Panc1 (cell line): ENCODE data around the gene VWA5B1. TPM values are rescaled to one million over a fixed set of nuclear protein-coding genes. Genes with fewer than 3 reads are reported as not detected.

Experiments used
- ATAC-seq: fragments of 200-7000 bp; cut with Tn5 transposase; 2 replicates; pipeline ENCODE4 v1.9.1; 2020; ENCODE audit warnings: mild to moderate bottlenecking, moderate library complexity
- BruUV-seq: library from RNA; stranded (reverse); fragments of 400-500 nt; replicated peaks from 2 replicates; lab custom pipeline; 2021; lab: Mats Ljungman, UMichigan
- CTCF ChIA-PET: fragments of 300-600 bp; sonication (Branson Sonifier 250); formaldehyde crosslinking; loops from one replicate; lab custom pipeline; 2022; ENCODE audit warnings: antibody characterized with exemption; lab: Charles Lee
- POLR2A ChIA-PET: fragments of 300-600 bp; sonication (Branson Sonifier 250); formaldehyde crosslinking; loops from one replicate; lab custom pipeline; 2022; ENCODE audit warnings: antibody characterized with exemption; lab: Charles Lee
- DNase-seq: peaks from one replicate; pipeline ENCODE4 v3.0.0-alpha.2; 2010; ENCODE audit warnings: low read depth, low spot score
- H3K27ac ChIP-seq: 2 replicates; pipeline ENCODE4 v1.5.1; 2011; ENCODE audit warnings: mild to moderate bottlenecking, low read length, inconsistent platforms
- H3K27me3 ChIP-seq: fragments of 200-500 bp; sonication (Bioruptor generic); 2 replicates; pipeline ENCODE4 v1.6.0; 2014; ENCODE audit warnings: low read length, inconsistent platforms; ENCODE audit not compliant: control insufficient read depth, insufficient read depth
- H3K36me3 ChIP-seq: fragments of 200-500 bp; sonication (Bioruptor generic); 2 replicates; pipeline ENCODE4 v1.5.1; 2014; ENCODE audit warnings: inconsistent platforms, mild to moderate bottlenecking, low read length, moderate library complexity; ENCODE audit not compliant: control insufficient read depth, insufficient read depth
- H3K4me1 ChIP-seq: 2 replicates; pipeline ENCODE4 v1.5.1; 2011; ENCODE audit warnings: inconsistent platforms, mild to moderate bottlenecking, low read length, moderate library complexity; ENCODE audit not compliant: control insufficient read depth, insufficient read depth
- H3K4me3 ChIP-seq, 2 experiments: 2 replicates each; pipeline ENCODE4 v1.5.1; 2011 to 2012; ENCODE audit warnings: low read depth in 2 of 2, low read length in 2 of 2, mild to moderate bottlenecking in 2 of 2, inconsistent platforms in 1 of 2, moderate library complexity in 1 of 2
- H3K9me3 ChIP-seq: fragments of 200-500 bp; sonication (Bioruptor generic); 2 replicates; pipeline ENCODE4 v1.5.1; 2014; ENCODE audit warnings: low read depth, mild to moderate bottlenecking, inconsistent platforms, low read length, moderate library complexity; ENCODE audit not compliant: control insufficient read depth, insufficient read depth
- POLR2AphosphoS5 ChIP-seq: IDR thresholded peaks from 2 replicates; pipeline ENCODE4 v1.6.1; 2012; ENCODE audit warnings: mild to moderate bottlenecking, low read depth, low read length, moderate library complexity
- SIN3A ChIP-seq: IDR thresholded peaks from 2 replicates; pipeline ENCODE4 v1.6.1; 2012; ENCODE audit warnings: low read depth, mild to moderate bottlenecking, low read length, moderate library complexity, borderline replicate concordance; ENCODE audit not compliant: insufficient read depth
- TCF7L2 ChIP-seq: IDR thresholded peaks from 2 replicates; pipeline ENCODE4 v1.6.1; 2011; ENCODE audit warnings: mild to moderate bottlenecking, low read depth, low read length, inconsistent platforms
- in situ Hi-C: cut with HindIII; loops from 2 replicates; pipeline ENCODE4 v1.10.0; 2016; ENCODE audit warnings: low sequenced_read_pairs, low pct_unique_long_range_greater_than_20kb
- intact Hi-C: fragments of 100-400 bp; cut with micrococcal nuclease; formaldehyde crosslinking; loops from one replicate; pipeline ENCODE4 v1.10.0; 2022; ENCODE audit not compliant: unreplicated experiment
- total RNA-seq: library from RNA; stranded (reverse); gene quantifications from one replicate; pipeline ENCODE4 v1.2.1, GENCODE V29; 2021; ENCODE audit not compliant: unreplicated experiment
- TF ChIP-seq, protein P1 (sequence below): fragments of 450-650 bp; IDR thresholded peaks from 2 replicates; pipeline ENCODE4 v1.5.1; 2017; ENCODE audit warnings: mild to moderate bottlenecking
- TF ChIP-seq, protein P2 (sequence below), 2 experiments: IDR thresholded peaks; 2 replicates each; pipeline ENCODE4 v1.6.1; 2011 to 2012; ENCODE audit warnings: low read depth in 2 of 2, control low read depth in 1 of 2, low read length in 1 of 2, mild to moderate bottlenecking in 1 of 2, moderate library complexity in 1 of 2; ENCODE audit not compliant: insufficient read depth in 1 of 2

Gene VWA5B1
- total RNA-seq, 1 experiment from 2014 or later = not detected

DNA sequence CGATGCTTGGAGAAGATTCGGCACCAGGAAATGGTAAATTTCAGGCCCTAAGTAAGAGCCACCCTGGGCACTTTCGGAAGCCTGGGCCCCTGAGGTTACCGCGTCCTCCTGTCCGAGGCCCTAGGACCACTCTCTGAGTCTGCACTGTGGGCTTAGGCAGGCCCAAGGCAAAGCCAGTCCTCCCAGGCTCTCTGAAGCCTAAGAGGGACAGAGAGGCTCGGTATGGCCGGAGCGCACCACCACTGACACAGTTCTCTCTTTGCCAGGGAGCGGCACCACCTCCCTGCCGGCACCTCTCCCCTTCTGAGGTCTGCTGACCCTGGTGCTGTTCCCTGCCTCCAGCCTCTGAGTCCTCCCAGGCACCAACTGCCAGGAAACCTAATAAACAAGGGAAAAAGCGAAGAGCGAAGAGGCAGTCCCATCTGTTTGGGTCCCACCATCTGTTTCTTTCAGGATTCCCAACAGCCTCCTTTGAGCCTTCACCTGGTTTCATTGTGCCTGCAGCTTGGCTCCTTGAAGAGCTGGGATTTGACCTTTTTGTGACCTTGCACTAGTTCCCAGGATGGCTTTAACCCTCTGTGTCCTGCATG is 57.7 kb downstream of the VWA5B1 start:
- TF ChIP-seq SIN3A = no peak
- BruUV-seq = no TSS peak
- in situ Hi-C loops (no loop called here), intact Hi-C loops (no loop called here)
- ChIA-PET POLR2A (no interaction called here), CTCF (no interaction called here)
- ATAC-seq (no peak), DNase-seq (no peak)
- 0 out of 2 replicates have a peak, but pooled peaks cover 3% of the 10 kb centered on the region for H3K9me3 ChIP-seq
- no peaks in the 10 kb centered on the region for H3K4me1 ChIP-seq
- no peaks in the 10 kb centered on the region; the same call in 1 of the 2 replicates for H3K27me3 ChIP-seq
- H3K4me3 ChIP-seq = no peak overlapping the region
- H3K36me3 ChIP-seq = no peaks in the 10 kb centered on the region
- no peak overlapping the region for H3K27ac ChIP-seq

GRCh38 chr1:20349561-20349960 is 58.9 kb downstream of the VWA5B1 start:
- Histone ChIP-seq H3K4me3 (no peak overlapping the region), H3K9me3 (0 out of 2 replicates have a peak, but pooled peaks cover 3% of the 10 kb centered on the region), H3K36me3 (no peaks in the 10 kb centered on the region), H3K4me1 (no peaks in the 10 kb centered on the region), H3K27me3 (no peaks in the 10 kb centered on the region; the same call in 1 of the 2 replicates), H3K27ac (no peak overlapping the region)
- in situ Hi-C loops (no loop called here), intact Hi-C loops (no loop called here)
- no TSS peak for BruUV-seq
- ATAC-seq (no peak), DNase-seq (no peak)
- TF ChIP-seq TCF7L2 (no peak), SIN3A (no peak), POLR2AphosphoS5 (no peak)
- TF ChIP-seq, protein P1, sequence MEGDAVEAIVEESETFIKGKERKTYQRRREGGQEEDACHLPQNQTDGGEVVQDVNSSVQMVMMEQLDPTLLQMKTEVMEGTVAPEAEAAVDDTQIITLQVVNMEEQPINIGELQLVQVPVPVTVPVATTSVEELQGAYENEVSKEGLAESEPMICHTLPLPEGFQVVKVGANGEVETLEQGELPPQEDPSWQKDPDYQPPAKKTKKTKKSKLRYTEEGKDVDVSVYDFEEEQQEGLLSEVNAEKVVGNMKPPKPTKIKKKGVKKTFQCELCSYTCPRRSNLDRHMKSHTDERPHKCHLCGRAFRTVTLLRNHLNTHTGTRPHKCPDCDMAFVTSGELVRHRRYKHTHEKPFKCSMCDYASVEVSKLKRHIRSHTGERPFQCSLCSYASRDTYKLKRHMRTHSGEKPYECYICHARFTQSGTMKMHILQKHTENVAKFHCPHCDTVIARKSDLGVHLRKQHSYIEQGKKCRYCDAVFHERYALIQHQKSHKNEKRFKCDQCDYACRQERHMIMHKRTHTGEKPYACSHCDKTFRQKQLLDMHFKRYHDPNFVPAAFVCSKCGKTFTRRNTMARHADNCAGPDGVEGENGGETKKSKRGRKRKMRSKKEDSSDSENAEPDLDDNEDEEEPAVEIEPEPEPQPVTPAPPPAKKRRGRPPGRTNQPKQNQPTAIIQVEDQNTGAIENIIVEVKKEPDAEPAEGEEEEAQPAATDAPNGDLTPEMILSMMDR = no peak
- TF ChIP-seq, protein P2, sequence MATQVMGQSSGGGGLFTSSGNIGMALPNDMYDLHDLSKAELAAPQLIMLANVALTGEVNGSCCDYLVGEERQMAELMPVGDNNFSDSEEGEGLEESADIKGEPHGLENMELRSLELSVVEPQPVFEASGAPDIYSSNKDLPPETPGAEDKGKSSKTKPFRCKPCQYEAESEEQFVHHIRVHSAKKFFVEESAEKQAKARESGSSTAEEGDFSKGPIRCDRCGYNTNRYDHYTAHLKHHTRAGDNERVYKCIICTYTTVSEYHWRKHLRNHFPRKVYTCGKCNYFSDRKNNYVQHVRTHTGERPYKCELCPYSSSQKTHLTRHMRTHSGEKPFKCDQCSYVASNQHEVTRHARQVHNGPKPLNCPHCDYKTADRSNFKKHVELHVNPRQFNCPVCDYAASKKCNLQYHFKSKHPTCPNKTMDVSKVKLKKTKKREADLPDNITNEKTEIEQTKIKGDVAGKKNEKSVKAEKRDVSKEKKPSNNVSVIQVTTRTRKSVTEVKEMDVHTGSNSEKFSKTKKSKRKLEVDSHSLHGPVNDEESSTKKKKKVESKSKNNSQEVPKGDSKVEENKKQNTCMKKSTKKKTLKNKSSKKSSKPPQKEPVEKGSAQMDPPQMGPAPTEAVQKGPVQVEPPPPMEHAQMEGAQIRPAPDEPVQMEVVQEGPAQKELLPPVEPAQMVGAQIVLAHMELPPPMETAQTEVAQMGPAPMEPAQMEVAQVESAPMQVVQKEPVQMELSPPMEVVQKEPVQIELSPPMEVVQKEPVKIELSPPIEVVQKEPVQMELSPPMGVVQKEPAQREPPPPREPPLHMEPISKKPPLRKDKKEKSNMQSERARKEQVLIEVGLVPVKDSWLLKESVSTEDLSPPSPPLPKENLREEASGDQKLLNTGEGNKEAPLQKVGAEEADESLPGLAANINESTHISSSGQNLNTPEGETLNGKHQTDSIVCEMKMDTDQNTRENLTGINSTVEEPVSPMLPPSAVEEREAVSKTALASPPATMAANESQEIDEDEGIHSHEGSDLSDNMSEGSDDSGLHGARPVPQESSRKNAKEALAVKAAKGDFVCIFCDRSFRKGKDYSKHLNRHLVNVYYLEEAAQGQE (IDR thresholded peaks at IDR 0.05; ENCODE audit: insufficient read depth in 1 of 2, low read depth in 2 of 2, low read length in 1 of 2) = no peak
- ChIA-PET CTCF (interaction anchor here (0.8 kb wide), 1 partner anchor 109 kb away, joined by 8 read pairs; no protein-coding TSS in a partner anchor), POLR2A (no interaction called here)

DNA sequence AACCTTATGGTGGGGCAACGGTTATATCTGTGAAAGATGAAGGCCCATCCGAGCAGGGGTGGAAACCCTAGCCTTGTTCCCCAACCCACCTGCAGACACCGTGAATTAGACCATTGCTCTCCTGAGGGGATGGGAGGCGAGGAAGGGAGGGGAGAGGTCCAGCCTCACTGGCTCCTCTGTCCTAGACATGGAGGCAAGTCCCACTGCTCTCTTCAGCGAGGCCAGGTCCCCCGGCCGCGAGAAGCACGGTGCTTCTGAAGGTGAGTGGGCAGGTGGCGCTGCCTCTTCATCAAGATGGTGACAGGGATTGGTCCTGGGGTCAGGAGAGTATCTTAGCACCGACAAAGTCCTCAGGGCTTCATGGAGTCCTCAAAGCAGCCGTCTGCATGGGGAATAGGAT is 59.3 kb downstream of the VWA5B1 start:
- DNase-seq = no peak
- in situ Hi-C loops = no loop called here
- ChIA-PET CTCF (no interaction called here), POLR2A (no interaction called here)
- no TSS peak for BruUV-seq
- Histone ChIP-seq H3K27me3 (no peaks in the 10 kb centered on the region; the same call in 1 of the 2 replicates), H3K4me1 (no peaks in the 10 kb centered on the region), H3K27ac (no peak overlapping the region), H3K9me3 (0 out of 2 replicates have a peak, but pooled peaks cover 3% of the 10 kb centered on the region), H3K4me3 (no peak overlapping the region), H3K36me3 (no peaks in the 10 kb centered on the region)
- TF ChIP-seq SIN3A (no peak), POLR2AphosphoS5 (no peak), TCF7L2 (no peak)
- TF ChIP-seq, protein P2 (IDR thresholded peaks at IDR 0.05; ENCODE audit: insufficient read depth in 1 of 2, low read depth in 2 of 2, low read length in 1 of 2) = no peak
- TF ChIP-seq, protein P1 = no peak
- intact Hi-C loops = no loop called here
- no peak for ATAC-seq
